ENCODE data around the gene OCIAD2.
A peak's percentile ranks its signal among the peaks of the same experiment; 100 is the strongest.
"Not testable (repeated sequence)": the region's sequence is repeated elsewhere in the genome, so short reads cannot be mapped to it uniquely, and the experiment has no call there.

The OCIAD2 gene

GRCh38 chr4:48907706-48908477 is 1.3 kb upstream of the OCIAD2 start:
- DNase-seq (ENCODE audit: low read depth): no peak

GRCh38 chr4:48905363-48906015 is 1.1 kb downstream of the OCIAD2 start:
- DNase-seq (ENCODE audit: low read depth): peak; percentile 37

- no peak for DNase-seq (ENCODE audit: low read depth)
Observed at GRCh38 chr4:48904541-48905142, 1.9 kb downstream of the OCIAD2 start.

- DNase-seq (ENCODE audit: low read depth): no peak
Observed at GRCh38 chr4:48904101-48904500, 2.5 kb downstream of the OCIAD2 start.

- no peak for DNase-seq (ENCODE audit: low read depth)
Observed at GRCh38 chr4:48902266-48902665, 4.3 kb downstream of the OCIAD2 start.

- no peak for DNase-seq (ENCODE audit: low read depth)
Observed at GRCh38 chr4:48901196-48901595, 5.4 kb downstream of the OCIAD2 start.

- no peak for DNase-seq (ENCODE audit: low read depth)
Observed at GRCh38 chr4:48899950-48900349, 6.6 kb downstream of the OCIAD2 start.

GRCh38 chr4:48899432-48899749 is 7.2 kb downstream of the OCIAD2 start:
- no peak for DNase-seq (ENCODE audit: low read depth)

GRCh38 chr4:48898733-48899431 is 7.7 kb downstream of the OCIAD2 start:
- no peak for DNase-seq (ENCODE audit: low read depth)

GRCh38 chr4:48896845-48897244 is 9.7 kb downstream of the OCIAD2 start:
- no peak for DNase-seq (ENCODE audit: low read depth)

GRCh38 chr4:48891028-48891619 is 15.4 kb downstream of the OCIAD2 start:
- no peak for DNase-seq (ENCODE audit: low read depth)

GRCh38 chr4:48889750-48890149 is 16.8 kb downstream of the OCIAD2 start:
- DNase-seq (ENCODE audit: low read depth): not testable (repeated sequence)

- DNase-seq (ENCODE audit: low read depth): not testable (repeated sequence)
Observed at GRCh38 chr4:48881646-48882045, 24.9 kb downstream of the OCIAD2 start.

GRCh38 chr4:48879561-48880442 is 26.8 kb downstream of the OCIAD2 start:
- no peak for DNase-seq (ENCODE audit: low read depth)

- DNase-seq (ENCODE audit: low read depth): no peak
Observed at GRCh38 chr4:48877827-48878535, 28.6 kb downstream of the OCIAD2 start.

- DNase-seq (ENCODE audit: low read depth): not testable (repeated sequence)
Observed at GRCh38 chr4:48864696-48865095, 41.9 kb downstream of the OCIAD2 start.

GRCh38 chr4:48863728-48864127 is 42.8 kb downstream of the OCIAD2 start:
- no peak for DNase-seq (ENCODE audit: low read depth)

- no peak for DNase-seq (ENCODE audit: low read depth)
Observed at GRCh38 chr4:48862661-48863060, 43.9 kb downstream of the OCIAD2 start.

GRCh38 chr4:48862038-48862437 is 44.5 kb downstream of the OCIAD2 start:
- DNase-seq (ENCODE audit: low read depth): no peak

GRCh38 chr4:48858130-48858529 is 48.4 kb downstream of the OCIAD2 start:
- DNase-seq (ENCODE audit: low read depth): peak; percentile 20

- DNase-seq (ENCODE audit: low read depth): no peak
Observed at GRCh38 chr4:48854982-48855381, 51.6 kb downstream of the OCIAD2 start.

Measured in stromal cell of bone marrow (primary cell).